HepG2 (cell line): ENCODE results near the gene RMDN2. TPM values are rescaled to one million over a fixed set of nuclear protein-coding genes. Genes with fewer than 3 reads are reported as not detected.

ENCODE experiments used
- ATAC-seq: fragments of 200-7000 bp; cut with Tn5 transposase; 3 replicates; pipeline ENCODE4 v1.9.1; 2020; ENCODE audit warnings: mild to moderate bottlenecking, moderate library complexity
- BruUV-seq: library from RNA; stranded (reverse); fragments of 400-500 nt; replicated peaks from 2 replicates; lab custom pipeline; 2021; lab: Mats Ljungman, UMichigan
- CTCF ChIA-PET: fragments of 300-600 bp; formaldehyde crosslinking; extraction: SDS; loops from one replicate; lab custom pipeline; 2021; ENCODE audit warnings: low total read pairs, inconsistent platforms, low intra/inter-chr PET ratio; lab: Yijun Ruan, JAX
- POLR2A ChIA-PET: fragments of 350-600 bp; sonication (Branson Sonifier 250); formaldehyde crosslinking; loops from one replicate; lab custom pipeline; 2020; ENCODE audit warnings: antibody characterized with exemption, inconsistent platforms; lab: Yijun Ruan, JAX
- DNase-seq: peaks from one replicate; pipeline ENCODE4 v3.0.0-alpha.2; 2015; ENCODE audit warnings: low spot score
- FAIRE-seq: peaks from 3 replicates; lab custom pipeline; 2011; peaks lifted over from hg19 to GRCh38; lab: Jason Lieb, UNC
- H2AFZ ChIP-seq: one replicate; pipeline ENCODE4 v1.6.1; 2011; ENCODE audit warnings: low read length, inconsistent platforms
- H3K27ac ChIP-seq: fragments of 300-600 bp; 3 replicates; pipeline ENCODE4 v1.8.0; 2011; ENCODE audit warnings: mixed run types, mild to moderate bottlenecking, mixed read lengths, low read length, inconsistent platforms; ENCODE audit not compliant: insufficient read depth; ENCODE audit errors: extremely low read length
- H3K27me3 ChIP-seq, 2 experiments: fragments of 200-600 bp in 1 of 2; 2 replicates in 1 of 2; 3 replicates in 1 of 2; pipeline versions ENCODE4 v1.6.0 to v1.8.0; 2011; ENCODE audit warnings: low read length in 2 of 2, mild to moderate bottlenecking in 2 of 2, moderate library complexity in 2 of 2, inconsistent platforms in 1 of 2; ENCODE audit not compliant: insufficient read depth in 2 of 2, control insufficient read depth in 1 of 2
- H3K36me3 ChIP-seq, 2 experiments: fragments of 200-600 bp in 1 of 2; replicated peaks in 1 of 2; 2 replicates in 1 of 2; 3 replicates in 1 of 2; pipeline versions ENCODE4 v1.5.1 to v1.8.0; 2011; ENCODE audit warnings: low read length in 2 of 2, inconsistent platforms in 1 of 2; ENCODE audit not compliant: insufficient read depth in 2 of 2, control insufficient read depth in 1 of 2
- H3K4me1 ChIP-seq: 2 replicates; pipeline ENCODE4 v1.5.1; 2012; ENCODE audit warnings: low read length, inconsistent platforms; ENCODE audit not compliant: insufficient read depth
- H3K4me2 ChIP-seq: 2 replicates; pipeline ENCODE4 v1.6.0; 2011; ENCODE audit warnings: low read depth, low read length, inconsistent platforms
- H3K4me3 ChIP-seq, 3 experiments: fragments of 200-600 bp in 1 of 3; sonication (generic), shearing (Covaris generic) in 1 of 3; replicated peaks in 1 of 3; 2 replicates each; pipeline ENCODE4 v1.5.1; 2011 to 2016; ENCODE audit warnings: low read length in 3 of 3, inconsistent platforms in 2 of 3, low read depth in 2 of 3, mild to moderate bottlenecking in 2 of 3, control low read depth in 1 of 3, mixed read lengths in 1 of 3; ENCODE audit not compliant: insufficient read depth in 1 of 3
- H3K79me2 ChIP-seq: one replicate; pipeline ENCODE4 v1.6.1; 2011; ENCODE audit warnings: low read length, inconsistent platforms; ENCODE audit not compliant: insufficient read depth
- H3K9ac ChIP-seq: 2 replicates; pipeline ENCODE4 v1.6.0; 2011; ENCODE audit warnings: mild to moderate bottlenecking, low read depth, low read length, inconsistent platforms; ENCODE audit not compliant: insufficient read depth
- H3K9me3 ChIP-seq: 2 replicates; pipeline ENCODE4 v1.5.1; 2012; ENCODE audit warnings: mild to moderate bottlenecking, low read length
- H4K20me1 ChIP-seq: 2 replicates; pipeline ENCODE4 v1.6.0; 2011; ENCODE audit warnings: inconsistent platforms, mild to moderate bottlenecking, low read length, moderate library complexity; ENCODE audit not compliant: insufficient read depth
- ATM ChIP-seq: fragments of 450-650 bp; IDR thresholded peaks from 2 replicates; pipeline ENCODE4 v1.7.1; 2017; ENCODE audit warnings: mild to moderate bottlenecking, borderline replicate concordance
- BRD4 ChIP-seq: sonication (generic); formaldehyde crosslinking; IDR thresholded peaks from 2 replicates; pipeline ENCODE4 v1.4.0; 2020; ENCODE audit warnings: missing genetic modification reagents
- GATA4 ChIP-seq: sonication (generic); IDR thresholded peaks from 2 replicates; pipeline ENCODE4 v1.6.1; 2016; ENCODE audit warnings: antibody characterized with exemption, low read depth, borderline replicate concordance
- HHEX ChIP-seq: IDR thresholded peaks from 2 replicates; pipeline ENCODE4 v1.6.1; 2016; ENCODE audit warnings: control low read depth
- KLF12 ChIP-seq: sonication (generic); formaldehyde crosslinking; IDR thresholded peaks from 2 replicates; pipeline ENCODE4 v1.4.0; 2020; ENCODE audit warnings: missing genetic modification reagents, borderline replicate concordance
- NFATC3 ChIP-seq: sonication (generic); formaldehyde crosslinking; IDR thresholded peaks from 2 replicates; pipeline ENCODE4 v1.5.1; 2020; ENCODE audit warnings: mild to moderate bottlenecking, missing genetic modification reagents
- NR2F1 ChIP-seq, 2 experiments: fragments of 450-650 bp in 1 of 2; formaldehyde crosslinking in 1 of 2; IDR thresholded peaks; 2 replicates each; pipeline versions ENCODE4 v1.5.0 to v1.6.1; 2016 to 2020; ENCODE audit warnings: mild to moderate bottlenecking in 1 of 2, missing compliant biosample characterization in 1 of 2, missing genetic modification reagents in 1 of 2, moderate library complexity in 1 of 2
- RELA ChIP-seq: sonication (generic); formaldehyde crosslinking; IDR thresholded peaks from 2 replicates; pipeline ENCODE4 v1.4.0; 2020; ENCODE audit warnings: missing genetic modification reagents
- ZNF317 ChIP-seq: sonication (generic); formaldehyde crosslinking; IDR thresholded peaks from 2 replicates; pipeline ENCODE4 v1.5.0; 2020; ENCODE audit warnings: mild to moderate bottlenecking, missing genetic modification reagents
- ZNF615 ChIP-seq: sonication (generic); formaldehyde crosslinking; IDR thresholded peaks from 2 replicates; pipeline ENCODE4 v1.5.0; 2020; ENCODE audit warnings: mild to moderate bottlenecking, missing genetic modification reagents, borderline replicate concordance
- ZSCAN30 ChIP-seq: sonication (generic); formaldehyde crosslinking; IDR thresholded peaks from 2 replicates; pipeline ENCODE4 v1.5.0; 2020; ENCODE audit warnings: mild to moderate bottlenecking, missing genetic modification reagents
- WGBS: methylation state at CpG from one replicate; pipeline ENCODE4 v1.1.6; 2017; ENCODE audit warnings: low lambda C conversion rate; 5-methylcytosine and 5-hydroxymethylcytosine counted together
- in situ Hi-C: cut with HindIII; loops from 2 replicates; pipeline ENCODE4 v1.10.0; 2017; ENCODE audit warnings: low pct_unique_long_range_greater_than_20kb; ENCODE audit not compliant: extremely low pct_ligation_motif_present
- intact Hi-C: fragments of 100-400 bp; cut with micrococcal nuclease; formaldehyde crosslinking; loops from one replicate; pipeline ENCODE4 v1.10.0; 2022; ENCODE audit not compliant: unreplicated experiment
- polyA plus RNA-seq, 8 experiments: library from polyadenylated mRNA; depleted of rRNA in 3 of 8; stranded (reverse) in 7 of 8; unstranded in 1 of 8; fragments of >200 nt; fragmentation: Illumina TruSeq in 4 of 8; extraction: Trizol in 4 of 8; gene quantifications; 2 replicates each; pipeline versions ENCODE4 v1.2.1 to v1.2.3, GENCODE V29; 2011 to 2016; ENCODE audit warnings: low read depth in 4 of 8, missing spikeins in 1 of 8, mixed read lengths in 1 of 8; ENCODE audit not compliant: insufficient read depth in 1 of 8
- total RNA-seq, 5 experiments: library from RNA; depleted of rRNA; stranded (reverse); fragments of >200 nt; fragmentation: Illumina TruSeq; extraction: Trizol; gene quantifications; 2 replicates each; pipeline ENCODE4 v1.2.3, GENCODE V29; 2016; ENCODE audit warnings: low read depth in 1 of 5
- TF ChIP-seq, protein P1 (sequence below): sonication (generic); formaldehyde crosslinking; IDR thresholded peaks from 2 replicates; pipeline ENCODE4 v1.5.1; 2020; ENCODE audit warnings: mild to moderate bottlenecking, missing genetic modification reagents, moderate library complexity
- TF ChIP-seq, protein P2 (sequence below): sonication (generic); formaldehyde crosslinking; IDR thresholded peaks from 2 replicates; pipeline ENCODE4 v1.4.0; 2020; ENCODE audit warnings: missing genetic modification reagents

RMDN2 gene
- total and polyA plus RNA-seq, 2 of the 13 experiments (the other 11 are each of a cell fraction or from before 2014, with no cell fraction given), result 2.3 to 8.9 TPM

DNA sequence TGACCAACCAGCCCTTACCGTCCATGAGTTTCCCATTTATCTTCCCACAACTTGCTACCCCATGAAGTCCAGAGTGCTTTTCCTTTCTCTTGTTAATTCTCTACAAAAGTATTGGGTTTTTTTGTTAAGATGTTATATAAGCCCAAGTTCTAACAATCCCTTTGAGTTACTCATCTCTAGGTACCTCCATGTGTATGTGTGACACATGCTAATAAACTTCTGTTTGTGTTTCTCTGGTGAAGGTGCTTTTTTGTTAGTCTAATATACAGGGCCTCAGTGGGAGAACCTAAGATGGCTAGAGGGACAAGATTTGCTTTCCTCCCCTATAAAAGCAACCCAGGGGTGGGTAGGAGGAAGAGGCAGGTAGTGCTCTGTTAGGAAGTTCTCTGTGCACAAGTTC is 31.8 kb upstream of the RMDN2 start:
- Histone ChIP-seq H4K20me1 (no peaks in the 10 kb centered on the region), H3K79me2 (no peaks in the 10 kb centered on the region), H3K9ac (no peak overlapping the region), H3K27me3 (peaks cover 0 to 7% of the 10 kb centered on the region in 2 experiments; a peak in 2 of 5 replicates), H2AFZ (no peak overlapping the region), H3K4me2 (no peak overlapping the region), H3K9me3 (no peaks in the 10 kb centered on the region), H3K4me3 (no peak overlapping the region), H3K36me3 (no peaks in the 10 kb centered on the region), H3K4me1 (peaks cover 12% of the 10 kb centered on the region; the same call in 1 of the 2 replicates), H3K27ac (no peak overlapping the region)
- DNase-seq, result no peak
- in situ Hi-C loops (loop anchor here (25.0 kb wide), 2 partner anchors 731 to 1106 kb away; partner anchors contain the start of gene EIF2AK2), intact Hi-C loops (no loop called here)
- no peak for ATAC-seq
- 53% methylated on average over 1 of the region's 1 CpG for WGBS
- FAIRE-seq, result no peak
- TF ChIP-seq ZNF317 (CRISPR knock-in tag), result no peak
- no peak for TF ChIP-seq NR2F1 (CRISPR knock-in tag; IDR thresholded peaks at IDR 0.05)
- no peak for TF ChIP-seq NFATC3
- TF ChIP-seq ZNF615 (CRISPR knock-in tag), result no peak
- no peak for TF ChIP-seq RELA (CRISPR knock-in tag)
- TF ChIP-seq ZSCAN30 (CRISPR knock-in tag), result no peak
- TF ChIP-seq KLF12, result no peak
- TF ChIP-seq, protein P1, sequence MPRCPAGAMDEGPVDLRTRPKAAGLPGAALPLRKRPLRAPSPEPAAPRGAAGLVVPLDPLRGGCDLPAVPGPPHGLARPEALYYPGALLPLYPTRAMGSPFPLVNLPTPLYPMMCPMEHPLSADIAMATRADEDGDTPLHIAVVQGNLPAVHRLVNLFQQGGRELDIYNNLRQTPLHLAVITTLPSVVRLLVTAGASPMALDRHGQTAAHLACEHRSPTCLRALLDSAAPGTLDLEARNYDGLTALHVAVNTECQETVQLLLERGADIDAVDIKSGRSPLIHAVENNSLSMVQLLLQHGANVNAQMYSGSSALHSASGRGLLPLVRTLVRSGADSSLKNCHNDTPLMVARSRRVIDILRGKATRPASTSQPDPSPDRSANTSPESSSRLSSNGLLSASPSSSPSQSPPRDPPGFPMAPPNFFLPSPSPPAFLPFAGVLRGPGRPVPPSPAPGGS (CRISPR knock-in tag), result no peak
- no peak for TF ChIP-seq HHEX
- TF ChIP-seq GATA4, result no peak
- no peak for TF ChIP-seq ATM
- TF ChIP-seq, protein P2, sequence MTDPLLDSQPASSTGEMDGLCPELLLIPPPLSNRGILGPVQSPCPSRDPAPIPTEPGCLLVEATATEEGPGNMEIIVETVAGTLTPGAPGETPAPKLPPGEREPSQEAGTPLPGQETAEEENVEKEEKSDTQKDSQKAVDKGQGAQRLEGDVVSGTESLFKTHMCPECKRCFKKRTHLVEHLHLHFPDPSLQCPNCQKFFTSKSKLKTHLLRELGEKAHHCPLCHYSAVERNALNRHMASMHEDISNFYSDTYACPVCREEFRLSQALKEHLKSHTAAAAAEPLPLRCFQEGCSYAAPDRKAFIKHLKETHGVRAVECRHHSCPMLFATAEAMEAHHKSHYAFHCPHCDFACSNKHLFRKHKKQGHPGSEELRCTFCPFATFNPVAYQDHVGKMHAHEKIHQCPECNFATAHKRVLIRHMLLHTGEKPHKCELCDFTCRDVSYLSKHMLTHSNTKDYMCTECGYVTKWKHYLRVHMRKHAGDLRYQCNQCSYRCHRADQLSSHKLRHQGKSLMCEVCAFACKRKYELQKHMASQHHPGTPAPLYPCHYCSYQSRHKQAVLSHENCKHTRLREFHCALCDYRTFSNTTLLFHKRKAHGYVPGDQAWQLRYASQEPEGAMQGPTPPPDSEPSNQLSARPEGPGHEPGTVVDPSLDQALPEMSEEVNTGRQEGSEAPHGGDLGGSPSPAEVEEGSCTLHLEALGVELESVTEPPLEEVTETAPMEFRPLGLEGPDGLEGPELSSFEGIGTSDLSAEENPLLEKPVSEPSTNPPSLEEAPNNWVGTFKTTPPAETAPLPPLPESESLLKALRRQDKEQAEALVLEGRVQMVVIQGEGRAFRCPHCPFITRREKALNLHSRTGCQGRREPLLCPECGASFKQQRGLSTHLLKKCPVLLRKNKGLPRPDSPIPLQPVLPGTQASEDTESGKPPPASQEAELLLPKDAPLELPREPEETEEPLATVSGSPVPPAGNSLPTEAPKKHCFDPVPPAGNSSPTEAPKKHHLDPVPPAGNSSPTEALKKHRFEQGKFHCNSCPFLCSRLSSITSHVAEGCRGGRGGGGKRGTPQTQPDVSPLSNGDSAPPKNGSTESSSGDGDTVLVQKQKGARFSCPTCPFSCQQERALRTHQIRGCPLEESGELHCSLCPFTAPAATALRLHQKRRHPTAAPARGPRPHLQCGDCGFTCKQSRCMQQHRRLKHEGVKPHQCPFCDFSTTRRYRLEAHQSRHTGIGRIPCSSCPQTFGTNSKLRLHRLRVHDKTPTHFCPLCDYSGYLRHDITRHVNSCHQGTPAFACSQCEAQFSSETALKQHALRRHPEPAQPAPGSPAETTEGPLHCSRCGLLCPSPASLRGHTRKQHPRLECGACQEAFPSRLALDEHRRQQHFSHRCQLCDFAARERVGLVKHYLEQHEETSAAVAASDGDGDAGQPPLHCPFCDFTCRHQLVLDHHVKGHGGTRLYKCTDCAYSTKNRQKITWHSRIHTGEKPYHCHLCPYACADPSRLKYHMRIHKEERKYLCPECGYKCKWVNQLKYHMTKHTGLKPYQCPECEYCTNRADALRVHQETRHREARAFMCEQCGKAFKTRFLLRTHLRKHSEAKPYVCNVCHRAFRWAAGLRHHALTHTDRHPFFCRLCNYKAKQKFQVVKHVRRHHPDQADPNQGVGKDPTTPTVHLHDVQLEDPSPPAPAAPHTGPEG (CRISPR knock-in tag), result no peak
- TF ChIP-seq BRD4, result no peak
- BruUV-seq, result no TSS peak
- POLR2A ChIA-PET, result no interaction called here
- CTCF ChIA-PET, result no interaction called here
